Measurements from ENCODE around the gene CDC20B.

Gene CDC20B

GRCh38 chr5:55172937-55173686, at the start of gene CDC20B:
Gene CDC20B, minus strand, starts transcription at chr5:55173177. Its CDS starts 177 bp downstream, at chr5:55173000.
- peak within 1 kb of the TSS; percentile 34; the same call in 1 of the 2 replicates for H3K9ac ChIP-seq (ENCODE audit: low read length)
- H3K9me3 ChIP-seq (ENCODE audit: low read length), result no peaks in the 10 kb centered on the region
- peak within 1 kb of the TSS; percentile 65 for H3K4me3 ChIP-seq (ENCODE audit: low read depth, low read length, poor library complexity, severe bottlenecking)
- no peak within 1 kb of the TSS for H3K27ac ChIP-seq (ENCODE audit: low read depth, low read length, poor library complexity, severe bottlenecking)
- H3K4me2 ChIP-seq (ENCODE audit: low read length), result peak within 1 kb of the TSS; percentile 93
- peaks cover 31% of the 10 kb centered on the region for H3K4me1 ChIP-seq (ENCODE audit: insufficient read depth, low read length, severe bottlenecking)
- no peaks in the 10 kb centered on the region for H3K27me3 ChIP-seq (ENCODE audit: insufficient read depth, low read length)
- H3F3A ChIP-seq (ENCODE audit: insufficient read depth, low read length), result no peaks in the 10 kb centered on the region
- H3K9me2 ChIP-seq (ENCODE audit: low read depth, low read length), result no peaks in the 10 kb centered on the region
- peak within 1 kb of the TSS; percentile 31; the same call in 1 of the 2 replicates for H2AFZ ChIP-seq (ENCODE audit: low read length)
- no peak for TF ChIP-seq CTCF (IDR thresholded peaks at IDR 0.05; ENCODE audit: low read length)
- no peaks in the 10 kb centered on the region for H4K20me1 ChIP-seq (ENCODE audit: insufficient read depth, low read length)
- no peaks in the 10 kb centered on the region for H3K36me3 ChIP-seq (ENCODE audit: insufficient read depth, low read length)
- H3K79me2 ChIP-seq (ENCODE audit: insufficient read depth, low read length), result no peaks in the 10 kb centered on the region

GRCh38 chr5:55222092-55222984, 49.4 kb upstream of the CDC20B start:
- H4K20me1 ChIP-seq (ENCODE audit: insufficient read depth, low read length), result no peaks in the 10 kb centered on the region
- no peak overlapping the region for H3K4me3 ChIP-seq (ENCODE audit: low read depth, low read length, poor library complexity, severe bottlenecking)
- H3K36me3 ChIP-seq (ENCODE audit: insufficient read depth, low read length), result no peaks in the 10 kb centered on the region
- H3K27ac ChIP-seq (ENCODE audit: low read depth, low read length, poor library complexity, severe bottlenecking), result no peak overlapping the region
- H3K79me2 ChIP-seq (ENCODE audit: insufficient read depth, low read length), result no peaks in the 10 kb centered on the region
- no peak for TF ChIP-seq EZH2 (IDR thresholded peaks at IDR 0.05; ENCODE audit: borderline replicate concordance, low read length)
- TF ChIP-seq CTCF (IDR thresholded peaks at IDR 0.05; ENCODE audit: low read length), result no peak
- no peaks in the 10 kb centered on the region for H3K27me3 ChIP-seq (ENCODE audit: insufficient read depth, low read length)
- no peaks in the 10 kb centered on the region for H3K9me2 ChIP-seq (ENCODE audit: low read depth, low read length)
- H3K9me3 ChIP-seq (ENCODE audit: low read length), result no peaks in the 10 kb centered on the region
- no peaks in the 10 kb centered on the region for H3F3A ChIP-seq (ENCODE audit: insufficient read depth, low read length)
- H3K4me2 ChIP-seq (ENCODE audit: low read length), result no peak overlapping the region
- H3K4me1 ChIP-seq (ENCODE audit: insufficient read depth, low read length, severe bottlenecking), result peaks cover 10% of the 10 kb centered on the region
- no peak overlapping the region for H2AFZ ChIP-seq (ENCODE audit: low read length)
- H3K9ac ChIP-seq (ENCODE audit: low read length), result no peak overlapping the region

- Histone ChIP-seq H3K4me1 (ENCODE audit: insufficient read depth, low read length, severe bottlenecking) (peaks cover 4% of the 10 kb centered on the region), H3K9ac (ENCODE audit: low read length) (no peak overlapping the region), H3K4me3 (ENCODE audit: low read depth, low read length, poor library complexity, severe bottlenecking) (peak overlapping the region; percentile 45), H3K9me2 (ENCODE audit: low read depth, low read length) (no peaks in the 10 kb centered on the region), H2AFZ (ENCODE audit: low read length) (no peak overlapping the region), H3K79me2 (ENCODE audit: insufficient read depth, low read length) (no peaks in the 10 kb centered on the region), H3K27me3 (ENCODE audit: insufficient read depth, low read length) (no peaks in the 10 kb centered on the region), H3K9me3 (ENCODE audit: low read length) (no peaks in the 10 kb centered on the region), H3K27ac (ENCODE audit: low read depth, low read length, poor library complexity, severe bottlenecking) (no peak overlapping the region), H3F3A (ENCODE audit: insufficient read depth, low read length) (no peaks in the 10 kb centered on the region), H3K4me2 (ENCODE audit: low read length) (peak overlapping the region; percentile 45), H3K36me3 (ENCODE audit: insufficient read depth, low read length) (no peaks in the 10 kb centered on the region), H4K20me1 (ENCODE audit: insufficient read depth, low read length) (no peaks in the 10 kb centered on the region)
- TF ChIP-seq CTCF (IDR thresholded peaks at IDR 0.05; ENCODE audit: low read length) (no peak), EZH2 (IDR thresholded peaks at IDR 0.05; ENCODE audit: borderline replicate concordance, low read length) (no peak)
These were observed 47.6 kb upstream of the CDC20B start for GRCh38 chr5:55220433-55221185.

Measured in OCI-LY1 (cell line).